Measurements from ENCODE around the gene TMEM123.

The TMEM123 gene

GRCh38 chr11:102347462-102348370, 104.8 kb downstream of the TMEM123 start:
- Histone ChIP-seq H3K27me3 (ENCODE audit: insufficient read depth, poor library complexity, severe bottlenecking) (no peaks in the 10 kb centered on the region), H3K36me3 (ENCODE audit: low read depth) (peaks cover 43% of the 10 kb centered on the region), H3K4me1 (ENCODE audit: insufficient read depth, poor library complexity, severe bottlenecking) (peaks cover 40% of the 10 kb centered on the region), H3K9me3 (ENCODE audit: severe bottlenecking) (no peaks in the 10 kb centered on the region), H3K27ac (ENCODE audit: poor library complexity, severe bottlenecking) (peak overlapping the region; percentile 92), H3K4me3 (ENCODE audit: severe bottlenecking) (peak overlapping the region; percentile 96)
- DNase-seq (ENCODE audit: low spot score) = no peak
- no peak for TF ChIP-seq CTCF (IDR thresholded peaks at IDR 0.05; ENCODE audit: poor library complexity, severe bottlenecking)
- ATAC-seq (ENCODE audit: low read depth) = peak; percentile 39

- ATAC-seq (ENCODE audit: low read depth) (peak; percentile 83), DNase-seq (ENCODE audit: low spot score) (peak; percentile 89)
- Histone ChIP-seq H3K4me3 (ENCODE audit: severe bottlenecking) (peak within 1 kb of the TSS; percentile 96), H3K4me1 (ENCODE audit: insufficient read depth, poor library complexity, severe bottlenecking) (peaks cover 40% of the 10 kb centered on the region), H3K36me3 (ENCODE audit: low read depth) (peaks cover 35% of the 10 kb centered on the region), H3K9me3 (ENCODE audit: severe bottlenecking) (no peaks in the 10 kb centered on the region), H3K27ac (ENCODE audit: poor library complexity, severe bottlenecking) (peak within 1 kb of the TSS; percentile 92), H3K27me3 (ENCODE audit: insufficient read depth, poor library complexity, severe bottlenecking) (no peaks in the 10 kb centered on the region)
- TF ChIP-seq CTCF (IDR thresholded peaks at IDR 0.05; ENCODE audit: poor library complexity, severe bottlenecking) = peak; percentile 92
Measured at GRCh38 chr11:102346748-102347461, 105.7 kb downstream of the TMEM123 start, which contains the start of gene BIRC2. BIRC2 (plus strand) TSS chr11:102347214; CDS start chr11:102349855, 2,641 bp downstream.

- Histone ChIP-seq H3K36me3 (ENCODE audit: low read depth) (peaks cover 31% of the 10 kb centered on the region), H3K27ac (ENCODE audit: poor library complexity, severe bottlenecking) (peak overlapping the region; percentile 92), H3K4me3 (ENCODE audit: severe bottlenecking) (peak overlapping the region; percentile 96), H3K27me3 (ENCODE audit: insufficient read depth, poor library complexity, severe bottlenecking) (no peaks in the 10 kb centered on the region), H3K9me3 (ENCODE audit: severe bottlenecking) (no peaks in the 10 kb centered on the region), H3K4me1 (ENCODE audit: insufficient read depth, poor library complexity, severe bottlenecking) (peaks cover 40% of the 10 kb centered on the region)
- no peak for TF ChIP-seq CTCF (IDR thresholded peaks at IDR 0.05; ENCODE audit: poor library complexity, severe bottlenecking)
- DNase-seq (ENCODE audit: low spot score) (no peak), ATAC-seq (ENCODE audit: low read depth) (no peak)
Measured at GRCh38 chr11:102346456-102346747, 106.2 kb downstream of the TMEM123 start.

Data from RWPE2 (cell line).